ENCODE results near the gene TDRD9. TPM values are rescaled to one million over a fixed set of nuclear protein-coding genes. Genes with fewer than 3 reads are reported as not detected.

The TDRD9 gene
- total RNA-seq, 2 donors from 2014 or later, result 1.1 to 2.1 TPM

DNA sequence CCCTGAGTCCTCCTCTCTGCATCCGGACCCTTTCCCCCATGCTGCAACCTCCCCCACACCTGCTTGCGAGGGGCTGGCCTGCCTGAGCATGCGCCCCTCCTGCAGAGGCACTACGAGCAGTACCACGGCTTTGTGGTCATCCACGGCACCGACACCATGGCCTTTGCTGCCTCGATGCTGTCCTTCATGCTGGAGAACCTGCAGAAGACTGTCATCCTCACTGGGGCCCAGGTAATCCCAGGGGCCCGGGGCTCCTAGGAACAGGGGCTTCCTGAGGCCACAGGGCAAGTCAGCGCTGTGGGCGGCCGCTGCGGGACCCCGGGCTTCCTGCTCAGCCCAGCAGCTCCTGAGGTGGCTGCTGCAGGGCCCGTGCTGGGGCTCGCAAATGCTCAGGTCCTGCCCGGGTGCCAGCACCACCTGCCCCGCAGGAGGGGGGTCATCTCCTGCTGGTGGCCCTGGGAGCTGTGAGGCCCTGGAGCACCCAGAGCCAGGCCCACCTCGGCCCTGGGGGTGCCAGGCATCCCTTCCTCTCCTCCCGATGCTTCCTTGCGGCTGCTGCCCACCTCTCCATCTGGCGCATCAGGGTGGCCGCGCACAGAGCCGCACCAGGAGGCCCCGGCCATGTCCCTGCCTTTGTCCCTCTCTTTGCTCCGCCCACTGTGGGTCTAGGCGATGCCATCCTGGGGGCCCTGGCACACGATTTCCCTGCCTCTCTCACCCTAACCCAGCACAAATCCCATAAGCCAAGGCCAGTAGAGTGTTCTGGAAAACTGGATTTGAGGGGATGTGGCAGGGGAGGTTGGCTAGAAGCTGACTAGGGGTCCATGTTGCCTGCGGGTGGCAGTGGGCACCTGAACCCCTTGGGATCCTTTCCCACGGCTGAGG lies 167.4 kb downstream of the TDRD9 start:
- Mint-ChIP-seq H3K27ac (no peak overlapping the region), H3K36me3 (no peaks in the 10 kb centered on the region), H3K4me1 (ENCODE audit: low read depth in 2 of 2) (peaks cover 0 to 4% of the 10 kb centered on the region in 2 donors), H3K4me3 (no peak overlapping the region), H3K27me3 (no peaks in the 10 kb centered on the region), H3K9me3 (no peaks in the 10 kb centered on the region)
- DNase-seq (ENCODE audit: low spot score) (no peak), ATAC-seq (no peak)

GRCh38 chr14:104096318-104096717 lies 168.1 kb downstream of the TDRD9 start:
- H3K27ac Mint-ChIP-seq, result no peak overlapping the region
- no peaks in the 10 kb centered on the region for H3K27me3 Mint-ChIP-seq
- H3K9me3 Mint-ChIP-seq, result no peaks in the 10 kb centered on the region
- peaks cover 0 to 4% of the 10 kb centered on the region in 2 donors for H3K4me1 Mint-ChIP-seq (ENCODE audit: low read depth in 2 of 2)
- no peaks in the 10 kb centered on the region for H3K36me3 Mint-ChIP-seq
- no peak overlapping the region for H3K4me3 Mint-ChIP-seq
- DNase-seq (ENCODE audit: low spot score) (no peak), ATAC-seq (no peak)

DNA sequence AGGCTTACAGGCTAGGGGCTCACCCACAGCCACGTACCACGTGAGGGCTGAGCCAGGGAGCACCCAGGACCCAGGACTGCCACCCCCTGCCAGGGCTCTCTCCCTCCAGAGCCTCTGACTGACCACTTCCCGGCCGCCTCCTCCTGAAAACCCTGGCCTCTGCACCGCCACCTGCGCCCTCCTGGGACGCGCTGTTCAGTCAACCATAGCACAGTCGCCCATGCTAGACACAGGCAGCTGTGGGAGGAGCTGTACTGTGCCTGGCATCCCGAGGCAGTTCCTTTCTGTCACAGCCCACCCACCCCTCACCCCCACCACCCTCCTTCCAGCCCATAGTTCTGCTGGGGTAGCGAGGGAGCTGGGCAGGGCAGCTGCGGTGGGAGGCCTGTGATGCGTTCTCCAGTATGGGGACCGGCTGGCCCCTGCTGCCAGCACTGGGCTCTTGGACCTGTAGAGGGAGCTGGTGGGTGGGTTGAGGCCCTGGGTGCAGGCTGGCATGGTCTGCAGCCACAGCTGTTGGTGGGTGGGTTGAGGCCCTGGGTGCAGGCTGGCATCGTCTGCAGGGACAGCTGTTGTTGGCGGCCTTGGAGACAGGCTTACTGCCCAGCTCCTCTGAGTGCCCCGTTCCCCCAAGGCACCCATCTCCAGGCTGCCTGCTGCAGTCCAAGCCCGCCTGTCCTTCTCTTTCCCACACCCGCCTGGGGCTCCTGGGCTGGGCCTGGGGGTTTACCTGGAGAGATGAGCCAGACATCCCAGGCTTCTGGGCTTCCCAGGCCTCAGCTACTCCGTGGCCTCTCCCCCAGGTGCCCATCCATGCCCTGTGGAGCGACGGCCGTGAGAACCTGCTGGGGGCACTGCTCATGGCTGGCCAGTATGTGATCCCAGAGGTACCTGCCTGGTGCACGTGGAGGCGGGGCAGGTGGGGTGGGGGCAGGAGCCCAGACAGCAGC lies 168.8 kb downstream of the TDRD9 start:
- Mint-ChIP-seq H3K9me3 (no peaks in the 10 kb centered on the region), H3K27ac (no peak overlapping the region), H3K27me3 (no peaks in the 10 kb centered on the region), H3K36me3 (no peaks in the 10 kb centered on the region), H3K4me3 (no peak overlapping the region), H3K4me1 (ENCODE audit: low read depth in 2 of 2) (peaks cover 0 to 4% of the 10 kb centered on the region in 2 donors)
- DNase-seq (ENCODE audit: low spot score) (no peak), ATAC-seq (no peak)

DNA sequence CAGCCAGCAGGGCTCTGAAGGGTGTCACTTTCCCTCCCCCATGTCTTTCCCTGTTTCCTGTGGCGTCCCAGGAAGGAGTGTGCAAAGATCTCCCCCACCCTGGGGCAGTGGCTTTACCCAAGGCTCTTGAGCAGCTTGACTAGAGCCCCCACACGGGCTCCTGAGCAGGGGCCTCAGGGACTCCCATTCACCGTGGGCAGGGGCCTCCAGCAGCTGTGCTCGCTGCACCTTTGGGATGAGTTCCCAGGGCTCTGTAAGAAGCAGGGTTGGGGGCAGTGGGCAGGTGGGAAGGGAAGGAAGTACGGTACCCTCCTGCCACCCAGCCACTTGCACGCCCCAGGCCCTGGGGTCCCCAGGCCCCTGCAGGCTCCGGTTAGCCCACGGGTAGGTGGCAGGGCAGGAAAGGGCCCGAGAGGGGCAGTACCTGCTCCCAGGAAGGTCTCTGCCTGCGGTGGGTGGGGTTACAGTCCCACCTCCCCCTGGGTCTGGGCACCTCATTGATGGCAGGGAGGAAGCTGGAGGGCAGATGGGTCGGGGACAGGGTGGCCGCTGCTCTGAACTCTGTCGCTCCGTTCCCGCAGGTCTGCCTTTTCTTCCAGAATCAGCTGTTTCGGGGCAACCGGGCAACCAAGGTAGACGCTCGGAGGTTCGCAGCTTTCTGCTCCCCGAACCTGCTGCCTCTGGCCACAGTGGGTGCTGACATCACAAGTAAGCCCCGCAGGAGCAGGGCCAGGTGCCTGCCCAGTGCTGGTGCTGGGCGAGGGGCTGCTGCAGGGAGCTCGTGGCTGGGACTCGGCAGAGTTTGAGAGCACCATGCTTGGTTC lies 170.2 kb downstream of the TDRD9 start:
- Mint-ChIP-seq H3K27me3 (no peaks in the 10 kb centered on the region), H3K4me3 (no peak overlapping the region), H3K36me3 (no peaks in the 10 kb centered on the region), H3K27ac (no peak overlapping the region), H3K9me3 (no peaks in the 10 kb centered on the region), H3K4me1 (ENCODE audit: low read depth in 2 of 2) (peaks cover 0 to 4% of the 10 kb centered on the region in 2 donors)
- ATAC-seq, result no peak
- DNase-seq (ENCODE audit: low spot score), result peak; percentile 59

DNA sequence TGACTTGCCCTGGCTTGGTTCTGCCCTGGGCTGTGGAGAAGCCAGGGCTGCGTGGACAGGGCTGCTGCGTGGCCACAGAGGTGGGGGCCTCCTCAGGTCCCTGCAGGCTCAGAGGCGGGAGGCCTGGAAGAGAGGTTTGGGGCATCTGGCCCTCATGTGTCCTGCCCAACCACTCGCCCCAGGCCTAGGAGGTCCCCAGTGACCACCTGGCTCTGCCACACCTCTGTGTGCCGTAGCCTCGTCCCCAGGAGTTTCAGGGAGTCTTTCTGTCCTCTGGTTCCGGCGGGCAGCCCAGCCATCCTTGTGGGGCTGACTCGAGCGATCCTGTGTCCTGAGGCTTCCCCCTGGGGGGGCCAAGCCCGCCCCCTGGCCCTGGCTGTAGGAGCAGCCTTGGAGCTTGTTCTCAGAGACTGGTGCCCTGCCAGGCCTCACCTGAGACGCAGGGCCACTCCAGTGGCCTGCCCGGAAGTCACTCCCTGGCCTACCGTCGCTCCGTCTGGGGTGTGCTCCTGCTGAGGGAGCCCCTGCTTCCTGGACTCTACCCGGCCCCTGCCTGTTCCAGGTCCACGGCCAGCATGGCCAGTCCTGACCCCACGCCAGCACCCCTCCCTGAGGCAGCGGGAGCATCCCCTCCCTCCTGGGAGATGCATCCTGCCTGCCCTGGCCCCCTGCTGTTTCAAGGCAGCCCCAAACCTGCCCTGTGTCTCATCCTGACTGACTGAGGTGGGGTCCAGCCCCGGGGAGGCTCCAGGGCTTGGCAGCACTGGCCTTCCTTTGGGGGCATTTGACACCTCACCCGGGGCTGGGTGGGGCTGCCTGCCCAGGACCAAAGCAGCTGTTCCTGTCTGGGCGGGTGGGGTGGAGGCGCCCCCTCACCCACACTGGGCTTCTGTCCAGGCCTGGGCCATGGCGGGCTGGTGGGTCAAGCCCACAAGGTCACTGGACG lies 171.1 kb downstream of the TDRD9 start:
- Mint-ChIP-seq H3K9me3 (no peaks in the 10 kb centered on the region), H3K27me3 (no peaks in the 10 kb centered on the region), H3K4me1 (ENCODE audit: low read depth in 2 of 2) (peaks cover 0 to 3% of the 10 kb centered on the region in 2 donors), H3K36me3 (no peaks in the 10 kb centered on the region), H3K27ac (no peak overlapping the region), H3K4me3 (no peak overlapping the region)
- ATAC-seq, result peak in 1 of 2 donors; percentile 7
- DNase-seq (ENCODE audit: low spot score), result peak; percentile 53

GRCh38 chr14:104100171-104101085 lies 172.2 kb downstream of the TDRD9 start:
- Mint-ChIP-seq H3K4me3 (no peak overlapping the region), H3K9me3 (no peaks in the 10 kb centered on the region), H3K36me3 (no peaks in the 10 kb centered on the region), H3K27ac (no peak overlapping the region), H3K27me3 (no peaks in the 10 kb centered on the region), H3K4me1 (ENCODE audit: low read depth in 2 of 2) (no peaks in the 10 kb centered on the region)
- ATAC-seq, result no peak
- DNase-seq (ENCODE audit: low spot score), result peak; percentile 54

- no peak overlapping the region for H3K4me3 Mint-ChIP-seq
These were observed 172.9 kb downstream of the TDRD9 start for GRCh38 chr14:104101086-104101621.

GRCh38 chr14:104101651-104102281 lies 173.5 kb downstream of the TDRD9 start:
- H3K27ac Mint-ChIP-seq, result no peak overlapping the region
- no peaks in the 10 kb centered on the region for H3K4me1 Mint-ChIP-seq (ENCODE audit: low read depth in 2 of 2)
- no peaks in the 10 kb centered on the region for H3K27me3 Mint-ChIP-seq
- no peaks in the 10 kb centered on the region for H3K36me3 Mint-ChIP-seq
- H3K4me3 Mint-ChIP-seq, result no peak overlapping the region
- peak; percentile 44 for DNase-seq (ENCODE audit: low spot score)
- no peaks in the 10 kb centered on the region for H3K9me3 Mint-ChIP-seq
- ATAC-seq, result no peak

More at GRCh38 chr14:104101086-104101621, 172.9 kb downstream of the TDRD9 start:
- Mint-ChIP-seq H3K27me3 (no peaks in the 10 kb centered on the region), H3K9me3 (no peaks in the 10 kb centered on the region), H3K36me3 (no peaks in the 10 kb centered on the region), H3K4me1 (ENCODE audit: low read depth in 2 of 2) (no peaks in the 10 kb centered on the region), H3K27ac (no peak overlapping the region)
- no peak for ATAC-seq
- DNase-seq (ENCODE audit: low spot score), result peak; percentile 42

Other genes with a start within 250 kb of the TDRD9 start
- gene XRCC3, start 213.0 kb upstream of the TDRD9 start, total RNA-seq, result 100 to 1,000 TPM in 1 of 2 donors, 10 to 100 TPM in 1; 37.3 to 112 TPM
- gene ZFYVE21, start 212.6 kb upstream of the TDRD9 start, total RNA-seq, result 10 to 100 TPM; 13.0 to 22.0 TPM
- 10 to 100 TPM; 14.4 to 25.7 TPM for gene PPP1R13B, start 80.9 kb upstream of the TDRD9 start, total RNA-seq
- not detected for gene RD3L, start 14.1 kb downstream of the TDRD9 start, total RNA-seq
- gene ASPG, start 157.2 kb downstream of the TDRD9 start, total RNA-seq, result not detected
- gene KIF26A, start 210.1 kb downstream of the TDRD9 start, total RNA-seq, result not detected

Measured in natural killer cell treated with Interleukin-12 subunit alpha and Interleukin-12 subunit beta and Interleukin-15 and Interleukin-18, amount 100 ng/mL, for 72 hours (primary cell).